ENCODE measurements around the gene FKBP15.

GRCh38 chr9:113246928-113247327 is 25.9 kb upstream of the FKBP15 start:
- TF ChIP-seq MYC (IDR thresholded peaks at IDR 0.05; ENCODE audit: low read depth, low read length) = no peak
- no peak for TF ChIP-seq GATA2 (IDR thresholded peaks at IDR 0.05; ENCODE audit: insufficient read depth, insufficient read length, low read depth, low read length)
- TF ChIP-seq POLR2A (IDR thresholded peaks at IDR 0.05; ENCODE audit: low read depth, low read length) = no peak
- TF ChIP-seq CTCF (IDR thresholded peaks at IDR 0.05; ENCODE audit: extremely low read depth in 1 of 2, insufficient read depth in 1 of 2, low read depth in 1 of 2, low read length in 2 of 2) = no peak
- no peak for TF ChIP-seq EZH2 (IDR thresholded peaks at IDR 0.05; ENCODE audit: borderline replicate concordance, low read depth, low read length, severe bottlenecking)
- TF ChIP-seq, protein P1, sequence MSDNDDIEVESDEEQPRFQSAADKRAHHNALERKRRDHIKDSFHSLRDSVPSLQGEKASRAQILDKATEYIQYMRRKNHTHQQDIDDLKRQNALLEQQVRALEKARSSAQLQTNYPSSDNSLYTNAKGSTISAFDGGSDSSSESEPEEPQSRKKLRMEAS (IDR thresholded peaks at IDR 0.05; ENCODE audit: insufficient read depth, insufficient read length) = no peak
- TF ChIP-seq POLR2AphosphoS5 (IDR thresholded peaks at IDR 0.05; ENCODE audit: insufficient read depth, low read depth, low read length) = no peak

Measured in endothelial cell of umbilical vein (primary cell).